Muscle layer of duodenum (tissue), 2 donors: ENCODE results near the gene PRKAG2.

Experiments used
- H3K27ac ChIP-seq: one replicate; pipeline ENCODE4 v1.7.0; 2013; ENCODE audit warnings: mild to moderate bottlenecking, low read length
- H3K27me3 ChIP-seq: one replicate; pipeline ENCODE4 v1.7.0; 2013; ENCODE audit warnings: low read depth, mild to moderate bottlenecking, control low read depth, low read length
- H3K36me3 ChIP-seq, 2 donors: one replicate each; pipeline ENCODE4 v1.7.0; 2013; ENCODE audit warnings: low read length in 2 of 2, control low read depth in 1 of 2, mild to moderate bottlenecking in 1 of 2; ENCODE audit not compliant: insufficient read depth in 2 of 2, control insufficient read depth in 1 of 2
- H3K4me1 ChIP-seq, 2 donors: one replicate each; pipeline ENCODE4 v1.7.0; 2013; ENCODE audit warnings: low read length in 2 of 2, mild to moderate bottlenecking in 2 of 2, control low read depth in 1 of 2, moderate library complexity in 1 of 2; ENCODE audit not compliant: insufficient read depth in 2 of 2, control insufficient read depth in 1 of 2
- H3K4me3 ChIP-seq, 2 donors: one replicate each; pipeline ENCODE4 v1.7.0; 2013; ENCODE audit warnings: low read length in 2 of 2, low read depth in 1 of 2, mild to moderate bottlenecking in 1 of 2
- H3K9me3 ChIP-seq, 2 donors: one replicate each; pipeline ENCODE4 v1.7.0; 2013; ENCODE audit warnings: low read length in 2 of 2, control low read depth in 1 of 2, mild to moderate bottlenecking in 1 of 2; ENCODE audit not compliant: control insufficient read depth in 1 of 2
- donor health status: healthy.

PRKAG2 gene

GRCh38 chr7:151809146-151809863, 67.6 kb downstream of the PRKAG2 start:
- Histone ChIP-seq H3K9me3 (no peaks in the 10 kb centered on the region), H3K4me1 (peaks cover 0 to 1% of the 10 kb centered on the region in 2 donors), H3K27me3 (no peaks in the 10 kb centered on the region), H3K4me3 (no peak overlapping the region), H3K27ac (peak overlapping the region; percentile 14), H3K36me3 (peaks cover 0 to 3% of the 10 kb centered on the region in 2 donors)

DNA sequence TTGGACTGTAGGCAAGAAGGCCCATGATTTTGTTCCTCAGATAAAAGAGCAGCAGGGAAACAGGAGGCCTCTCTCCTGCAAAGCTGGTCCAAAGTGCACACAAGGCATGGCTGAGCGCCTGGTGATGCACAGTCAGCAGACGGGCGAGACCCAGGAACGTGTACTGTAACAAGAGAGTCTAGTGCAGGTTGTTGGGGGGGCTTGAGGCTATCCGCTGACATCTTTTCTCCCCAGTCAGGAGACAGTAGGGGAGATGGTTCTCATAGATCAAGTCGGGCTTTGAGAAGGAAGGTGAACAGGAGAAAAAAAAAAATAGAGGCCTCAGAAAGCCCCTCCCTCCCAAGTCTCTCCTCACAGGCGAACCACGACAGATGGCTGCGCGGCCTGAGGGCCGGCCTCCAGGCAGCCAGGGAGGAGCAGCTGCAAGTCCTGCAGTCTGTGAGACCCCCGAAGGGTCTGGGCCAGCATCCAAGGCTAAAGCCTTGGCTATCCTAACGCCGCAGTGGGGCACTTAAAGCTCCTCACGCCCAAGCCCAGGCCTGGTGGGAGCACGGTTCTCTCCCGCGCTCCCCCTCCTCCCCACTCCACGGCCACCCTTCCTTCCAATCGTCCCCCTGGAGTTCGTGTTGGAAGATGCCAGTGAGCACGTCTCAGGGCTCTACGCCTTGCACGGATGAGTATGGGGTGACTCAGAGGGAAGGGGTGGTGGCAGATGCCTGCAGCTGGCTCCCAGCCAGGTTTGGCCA, 68.3 kb downstream of the PRKAG2 start:
- no peaks in the 10 kb centered on the region for H3K4me1 ChIP-seq
- no peaks in the 10 kb centered on the region for H3K27me3 ChIP-seq
- H3K4me3 ChIP-seq: no peak overlapping the region
- peak overlapping the region; percentile 39 for H3K27ac ChIP-seq
- peaks cover 0 to 3% of the 10 kb centered on the region in 2 donors for H3K36me3 ChIP-seq
- no peaks in the 10 kb centered on the region for H3K9me3 ChIP-seq

- H3K4me3 ChIP-seq: no peak overlapping the region
- peak overlapping the region; percentile 39 for H3K27ac ChIP-seq
- no peaks in the 10 kb centered on the region for H3K27me3 ChIP-seq
- no peaks in the 10 kb centered on the region for H3K9me3 ChIP-seq
- H3K36me3 ChIP-seq: peaks cover 0 to 3% of the 10 kb centered on the region in 2 donors
- no peaks in the 10 kb centered on the region for H3K4me1 ChIP-seq
These were observed 69.1 kb downstream of the PRKAG2 start for GRCh38 chr7:151807846-151808245.

DNA sequence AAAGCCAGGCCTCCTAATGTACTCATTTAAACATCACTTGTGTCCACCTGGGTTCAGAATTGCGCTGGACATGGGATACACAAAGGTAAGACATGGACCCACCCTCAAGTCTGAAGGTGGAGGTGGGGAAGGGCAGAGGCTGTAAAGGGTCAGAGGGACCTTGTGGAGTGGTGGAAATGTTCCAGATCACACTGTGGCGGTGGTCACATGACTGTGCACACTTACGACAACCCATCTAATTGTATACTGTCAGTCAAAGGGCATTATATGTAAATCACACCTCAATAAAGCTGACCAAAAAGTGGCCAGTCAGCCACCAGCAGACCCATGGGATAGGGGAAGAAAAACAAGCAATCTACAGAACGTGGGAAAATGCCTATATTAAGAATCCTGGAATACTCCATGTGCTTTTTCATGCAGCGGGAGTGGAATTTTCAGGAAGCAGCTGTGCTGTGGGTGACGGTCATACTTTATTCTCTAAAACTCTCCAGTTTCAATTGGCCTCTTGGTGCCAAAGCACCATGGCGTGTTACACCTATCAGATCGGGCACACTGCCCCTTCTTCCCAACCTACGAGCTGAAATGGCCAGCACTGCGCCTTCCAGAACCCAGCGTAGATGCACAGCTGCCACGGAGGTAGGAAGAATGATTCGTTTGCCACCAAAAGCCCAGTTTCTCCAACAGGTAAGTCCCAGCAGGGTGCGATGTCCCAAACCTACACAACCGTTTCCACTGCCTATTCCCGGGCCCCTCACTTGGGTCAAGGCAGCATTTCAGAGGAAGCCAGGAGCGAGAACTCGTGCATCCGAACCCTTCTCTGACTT, 69.8 kb downstream of the PRKAG2 start:
- no peaks in the 10 kb centered on the region for H3K4me1 ChIP-seq
- no peak overlapping the region for H3K27ac ChIP-seq
- no peak overlapping the region for H3K4me3 ChIP-seq

GRCh38 chr7:151806204-151806603, 70.7 kb downstream of the PRKAG2 start:
- Histone ChIP-seq H3K27ac (no peak overlapping the region), H3K4me1 (no peaks in the 10 kb centered on the region), H3K9me3 (no peaks in the 10 kb centered on the region), H3K4me3 (no peak overlapping the region), H3K27me3 (no peaks in the 10 kb centered on the region), H3K36me3 (peaks cover 0 to 3% of the 10 kb centered on the region in 2 donors)

More for the DNA sequence above, 69.8 kb downstream of the PRKAG2 start:
- Histone ChIP-seq H3K36me3 (peaks cover 0 to 3% of the 10 kb centered on the region in 2 donors), H3K27me3 (no peaks in the 10 kb centered on the region), H3K9me3 (no peaks in the 10 kb centered on the region)

GRCh38 chr7:151805191-151805590, 71.7 kb downstream of the PRKAG2 start:
- Histone ChIP-seq H3K4me1 (no peaks in the 10 kb centered on the region), H3K27ac (no peak overlapping the region), H3K36me3 (peaks cover 0 to 3% of the 10 kb centered on the region in 2 donors), H3K27me3 (no peaks in the 10 kb centered on the region), H3K4me3 (no peak overlapping the region), H3K9me3 (no peaks in the 10 kb centered on the region)

DNA sequence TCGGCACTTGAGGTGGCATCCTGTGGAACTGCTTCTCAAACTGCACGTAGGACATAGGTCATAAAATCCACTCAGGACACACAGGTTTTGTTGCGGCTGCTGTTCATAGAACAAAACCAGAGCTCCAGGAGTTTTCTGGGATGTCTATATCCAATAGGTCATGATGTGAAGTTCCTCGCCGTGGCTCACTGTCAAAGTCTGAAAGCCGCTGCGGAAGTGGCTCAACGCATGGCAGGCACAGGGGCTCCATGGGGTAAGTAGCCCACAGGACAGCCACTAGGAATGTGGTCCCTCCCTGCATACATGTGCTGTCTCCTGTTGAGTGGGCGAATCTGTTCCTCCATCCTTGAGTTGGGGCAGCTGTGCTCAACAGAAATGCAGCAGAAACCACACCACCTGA, 72.2 kb downstream of the PRKAG2 start:
- Histone ChIP-seq H3K9me3 (no peaks in the 10 kb centered on the region), H3K27me3 (no peaks in the 10 kb centered on the region), H3K4me1 (no peaks in the 10 kb centered on the region), H3K36me3 (peaks cover 0 to 3% of the 10 kb centered on the region in 2 donors), H3K4me3 (no peak overlapping the region), H3K27ac (no peak overlapping the region)

GRCh38 chr7:151803841-151804240, 73.1 kb downstream of the PRKAG2 start:
- Histone ChIP-seq H3K4me3 (no peak overlapping the region), H3K36me3 (peaks cover 0 to 3% of the 10 kb centered on the region in 2 donors), H3K27me3 (no peaks in the 10 kb centered on the region), H3K27ac (no peak overlapping the region), H3K4me1 (no peaks in the 10 kb centered on the region), H3K9me3 (no peaks in the 10 kb centered on the region)

GRCh38 chr7:151802469-151802846, 74.5 kb downstream of the PRKAG2 start:
- H3K9me3 ChIP-seq: no peaks in the 10 kb centered on the region
- H3K36me3 ChIP-seq: peaks cover 0 to 3% of the 10 kb centered on the region in 2 donors
- no peak overlapping the region for H3K4me3 ChIP-seq
- no peaks in the 10 kb centered on the region for H3K27me3 ChIP-seq
- peaks cover 0 to 1% of the 10 kb centered on the region in 2 donors for H3K4me1 ChIP-seq
- peak overlapping the region; percentile 19 for H3K27ac ChIP-seq

DNA sequence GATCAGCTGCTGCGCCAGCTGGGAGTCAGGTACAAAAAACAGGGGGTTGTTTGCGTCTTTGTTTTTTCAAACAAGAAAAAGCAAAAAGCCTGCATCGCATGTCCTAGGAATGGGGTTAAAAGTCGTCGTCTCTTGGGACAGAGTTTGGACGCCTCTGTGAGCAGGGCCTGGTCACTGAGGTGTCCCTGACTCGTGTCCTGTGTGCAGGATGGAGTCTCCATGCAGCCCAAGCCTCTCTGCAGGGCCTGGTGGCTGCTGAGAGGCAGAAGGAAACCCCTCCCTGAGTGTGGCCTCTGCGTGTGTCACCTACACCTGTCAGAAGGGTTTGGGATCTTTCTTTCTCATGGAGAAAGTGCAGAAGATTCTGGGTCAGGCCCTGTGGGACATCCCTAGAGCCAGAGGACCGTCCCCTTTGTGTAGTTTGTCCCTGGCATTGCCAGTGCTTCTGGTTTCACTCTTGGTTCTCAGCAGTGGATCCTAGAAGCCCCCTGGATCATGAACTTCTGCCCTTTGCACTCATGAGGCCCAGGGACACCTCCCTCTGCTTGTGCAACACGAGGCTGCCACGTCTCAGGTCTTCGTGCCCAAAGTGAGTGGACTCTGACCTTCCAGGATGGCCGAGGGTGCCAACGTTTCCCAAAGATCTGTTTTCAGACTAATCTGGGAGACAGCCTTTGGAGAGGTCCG, 75.0 kb downstream of the PRKAG2 start:
- peaks cover 0 to 4% of the 10 kb centered on the region in 2 donors for H3K4me1 ChIP-seq
- H3K27ac ChIP-seq: peak overlapping the region; percentile 19
- H3K27me3 ChIP-seq: no peaks in the 10 kb centered on the region
- H3K36me3 ChIP-seq: peaks cover 0 to 3% of the 10 kb centered on the region in 2 donors
- no peaks in the 10 kb centered on the region for H3K9me3 ChIP-seq
- H3K4me3 ChIP-seq: no peak overlapping the region
